DOHH2 (cell line): ENCODE measurements around the gene OSBPL9.

ENCODE experiments used
- EZH2phosphoT487 ChIP-seq: fragments of 200-600 bp; sonication (generic); IDR thresholded peaks from 2 replicates; pipeline ENCODE4 v1.6.1; 2017; ENCODE audit warnings: borderline replicate concordance, mild to moderate bottlenecking, antibody characterized with exemption, low read length, moderate library complexity, mixed read lengths
- TF ChIP-seq, protein P1 (sequence below): fragments of 200-600 bp; sonication (generic); IDR thresholded peaks from one replicate; pipeline ENCODE4 v1.5.1; 2014; ENCODE audit warnings: antibody characterized with exemption, mild to moderate bottlenecking, low read depth, low read length; ENCODE audit not compliant: poor library complexity, severe bottlenecking

DNA sequence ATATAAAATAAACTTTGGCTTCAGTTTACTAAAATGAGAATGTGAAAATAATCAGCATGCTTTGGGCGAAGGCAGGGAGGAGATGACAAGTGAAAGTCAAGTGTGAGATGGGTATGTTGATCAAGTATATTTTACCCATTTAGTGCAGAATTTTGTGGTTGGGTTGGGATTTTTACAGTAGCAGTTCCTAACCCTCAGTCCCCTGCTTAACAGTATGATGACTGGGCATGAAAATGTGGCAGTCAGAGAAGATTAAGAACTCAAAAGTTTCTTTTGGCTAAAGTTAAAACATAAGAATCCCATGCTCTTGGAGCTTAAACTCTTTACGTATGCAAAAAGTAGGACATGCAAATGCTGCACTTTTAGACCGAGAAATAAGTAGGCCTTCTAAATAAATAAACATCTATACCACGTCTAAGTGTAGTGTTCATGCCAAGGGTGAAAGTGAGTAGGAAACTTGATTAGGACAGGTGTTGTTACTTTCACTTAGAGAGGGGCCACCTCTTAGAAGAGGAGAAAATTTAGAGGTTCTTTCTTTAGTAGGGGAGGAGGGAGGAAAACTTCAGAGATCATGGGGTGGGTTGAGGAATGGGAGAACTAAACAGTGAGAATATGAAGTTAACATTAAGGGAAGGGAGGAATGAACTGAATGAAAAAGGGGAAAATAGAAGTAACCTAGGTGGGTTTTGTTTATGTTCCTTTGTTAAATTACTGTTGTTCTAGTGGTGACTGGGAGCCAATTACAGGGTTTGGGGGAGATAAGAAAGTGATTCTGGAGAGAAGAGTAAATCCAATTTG is 127.8 kb downstream of the OSBPL9 start:
- TF ChIP-seq, protein P1, sequence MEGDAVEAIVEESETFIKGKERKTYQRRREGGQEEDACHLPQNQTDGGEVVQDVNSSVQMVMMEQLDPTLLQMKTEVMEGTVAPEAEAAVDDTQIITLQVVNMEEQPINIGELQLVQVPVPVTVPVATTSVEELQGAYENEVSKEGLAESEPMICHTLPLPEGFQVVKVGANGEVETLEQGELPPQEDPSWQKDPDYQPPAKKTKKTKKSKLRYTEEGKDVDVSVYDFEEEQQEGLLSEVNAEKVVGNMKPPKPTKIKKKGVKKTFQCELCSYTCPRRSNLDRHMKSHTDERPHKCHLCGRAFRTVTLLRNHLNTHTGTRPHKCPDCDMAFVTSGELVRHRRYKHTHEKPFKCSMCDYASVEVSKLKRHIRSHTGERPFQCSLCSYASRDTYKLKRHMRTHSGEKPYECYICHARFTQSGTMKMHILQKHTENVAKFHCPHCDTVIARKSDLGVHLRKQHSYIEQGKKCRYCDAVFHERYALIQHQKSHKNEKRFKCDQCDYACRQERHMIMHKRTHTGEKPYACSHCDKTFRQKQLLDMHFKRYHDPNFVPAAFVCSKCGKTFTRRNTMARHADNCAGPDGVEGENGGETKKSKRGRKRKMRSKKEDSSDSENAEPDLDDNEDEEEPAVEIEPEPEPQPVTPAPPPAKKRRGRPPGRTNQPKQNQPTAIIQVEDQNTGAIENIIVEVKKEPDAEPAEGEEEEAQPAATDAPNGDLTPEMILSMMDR: no peak
- no peak for TF ChIP-seq EZH2phosphoT487
